ENCODE results near the gene METTL3. TPM values are rescaled to one million over a fixed set of nuclear protein-coding genes. Genes with fewer than 3 reads are reported as not detected.
"Not testable (repeated sequence)": the region's sequence is repeated elsewhere in the genome, so short reads cannot be mapped to it uniquely, and the experiment has no call there.

Gene METTL3
- polyA plus RNA-seq (2013, experiment 1 of 2; ENCODE audit: insufficient read length), result 31.7 TPM
- 32.6 TPM for polyA plus RNA-seq (2013, experiment 2 of 2; ENCODE audit: insufficient read length)

DNA sequence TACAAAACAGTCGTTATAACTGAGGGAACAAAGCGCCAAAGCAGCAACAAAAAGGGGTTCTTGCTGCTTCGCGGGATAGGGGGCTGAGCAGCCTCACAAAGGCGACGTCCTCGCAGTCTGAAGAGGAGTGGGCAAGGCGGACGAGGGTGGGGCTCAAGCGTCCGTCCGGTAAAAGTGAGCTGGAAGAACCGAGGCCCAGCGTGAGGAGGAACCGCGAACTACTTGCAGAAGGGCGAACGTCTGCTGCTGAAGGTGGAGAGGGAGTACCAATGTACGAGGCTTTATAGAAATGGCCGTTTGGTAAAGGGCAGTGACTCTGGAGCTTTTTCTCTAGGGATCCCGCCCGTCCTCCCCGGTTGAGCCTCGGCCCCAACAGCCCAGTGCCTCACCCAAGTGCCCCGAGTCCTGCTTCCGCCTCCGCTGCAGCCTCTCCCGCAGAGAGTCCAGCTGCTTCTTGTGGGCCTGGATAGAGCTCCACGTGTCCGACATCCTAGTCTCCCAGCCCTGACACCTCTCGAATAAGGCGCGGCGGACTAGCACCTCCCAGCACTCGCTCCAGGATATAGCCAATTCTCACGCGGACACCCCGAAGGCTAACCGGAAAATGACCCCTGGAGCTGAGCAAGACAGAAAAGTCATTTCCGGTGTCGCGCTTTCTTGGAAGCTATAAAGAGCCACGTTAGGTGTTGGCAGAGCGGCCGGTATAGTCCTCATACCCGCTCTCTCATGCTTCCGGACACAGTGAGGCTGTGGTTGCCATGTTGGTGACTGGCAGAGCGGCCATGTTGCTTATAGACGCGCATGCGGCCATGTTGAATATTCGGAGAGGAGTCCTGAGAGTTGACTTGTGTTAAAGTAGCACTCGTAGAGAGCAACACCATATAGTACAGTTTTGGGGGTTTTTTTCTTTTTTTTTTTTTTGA lies at the start of gene METTL3:
TSS of gene METTL3 (minus strand) at position 606 of the 923 bp plus-strand sequence. CDS start at position 489, 117 bp downstream.
- DNase-seq, result peak; percentile 99

DNA sequence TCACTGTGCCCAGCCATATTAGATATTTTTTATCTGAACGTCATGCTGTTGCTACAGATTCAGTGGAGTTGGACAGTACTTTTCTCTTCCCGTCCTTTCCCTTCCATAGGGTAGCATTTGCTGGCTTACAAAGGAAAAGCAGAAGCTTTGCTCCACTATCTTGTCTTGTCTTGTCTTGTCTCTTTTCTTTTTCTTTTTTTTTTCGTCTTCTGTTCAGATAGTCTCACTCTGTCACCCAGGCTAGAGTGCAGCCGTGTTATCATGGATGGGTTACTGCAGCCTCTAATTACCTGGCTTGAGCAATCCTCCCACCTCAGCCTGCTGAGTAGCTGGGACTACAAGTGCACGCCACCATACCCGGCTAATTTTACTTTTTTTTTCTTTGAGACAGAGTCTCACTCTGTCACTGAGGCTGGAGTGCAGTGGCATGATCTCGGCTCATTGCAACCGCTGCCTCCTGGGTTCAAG lies 47.6 kb upstream of the METTL3 start:
- no peak for DNase-seq

DNA sequence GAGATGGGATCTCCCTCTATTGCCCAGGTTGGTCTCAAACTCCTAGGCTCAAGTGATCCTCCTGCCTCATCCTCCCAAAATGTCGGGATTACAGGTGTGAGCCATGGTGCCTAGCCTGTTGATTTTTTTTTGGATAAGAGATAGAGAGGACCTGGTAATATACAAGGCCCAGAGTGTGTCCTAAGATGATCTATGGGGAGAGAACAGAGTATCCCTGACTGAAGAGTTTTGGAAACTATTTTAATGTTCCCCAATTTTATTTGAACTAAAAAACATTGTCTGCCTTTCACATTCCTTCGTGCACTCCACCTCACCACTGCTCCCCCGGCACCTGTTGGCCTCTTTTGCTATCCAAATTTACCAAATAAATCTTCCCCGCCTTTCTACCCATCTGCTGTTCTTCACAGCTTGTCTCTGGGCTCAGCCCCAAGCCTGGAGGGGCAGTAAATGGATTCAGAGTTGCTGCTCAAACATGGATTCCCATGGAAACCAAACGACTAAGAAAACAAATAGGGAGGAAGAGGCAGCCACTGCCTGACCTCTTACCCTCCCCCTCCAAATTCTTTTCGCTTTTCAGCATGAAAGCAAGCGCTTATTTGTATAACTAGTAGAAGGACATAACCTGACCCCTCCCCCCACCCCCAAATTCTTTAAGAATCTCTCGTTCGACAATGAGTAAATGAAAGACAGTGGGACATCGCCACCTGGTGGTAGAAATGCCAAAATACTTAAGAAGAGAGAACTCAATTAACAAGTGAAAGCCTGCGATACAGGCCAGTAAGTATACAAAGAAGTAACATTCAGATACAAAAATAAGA lies 46.2 kb upstream of the METTL3 start:
- DNase-seq, result peak; percentile 88

DNA sequence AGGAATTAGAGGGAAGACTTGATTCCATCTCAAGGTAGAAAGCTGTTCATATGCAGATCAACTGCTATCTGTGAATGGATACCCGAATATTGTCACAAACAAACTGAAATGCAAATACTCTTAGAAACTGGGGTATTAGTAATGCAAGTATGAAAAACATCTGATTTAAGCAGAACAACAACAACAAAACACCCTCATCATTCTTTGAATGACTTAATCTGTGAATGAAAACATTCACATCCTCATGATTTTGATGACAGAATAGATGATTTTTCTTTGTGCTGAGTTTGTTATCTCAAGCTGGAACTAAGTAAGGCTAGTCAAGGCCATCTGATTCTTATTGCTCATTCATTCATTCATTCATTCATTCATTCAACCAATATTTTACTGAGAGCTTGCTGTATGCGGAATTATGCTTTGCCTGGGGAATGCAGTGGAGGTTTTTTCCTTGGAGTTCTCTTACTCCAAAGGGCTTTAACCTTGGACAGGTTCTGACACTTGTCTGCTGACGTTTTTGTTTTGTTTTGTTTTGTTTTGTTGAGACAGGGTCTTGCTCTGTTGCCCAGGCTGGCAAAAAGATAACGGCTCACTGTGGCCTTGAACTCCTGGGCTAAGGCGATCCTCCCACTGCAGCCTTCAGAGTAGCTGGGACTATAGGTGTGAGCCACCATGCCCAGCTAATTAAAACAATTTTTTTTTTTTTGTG lies 45.4 kb upstream of the METTL3 start:
- DNase-seq, result no peak

DNA sequence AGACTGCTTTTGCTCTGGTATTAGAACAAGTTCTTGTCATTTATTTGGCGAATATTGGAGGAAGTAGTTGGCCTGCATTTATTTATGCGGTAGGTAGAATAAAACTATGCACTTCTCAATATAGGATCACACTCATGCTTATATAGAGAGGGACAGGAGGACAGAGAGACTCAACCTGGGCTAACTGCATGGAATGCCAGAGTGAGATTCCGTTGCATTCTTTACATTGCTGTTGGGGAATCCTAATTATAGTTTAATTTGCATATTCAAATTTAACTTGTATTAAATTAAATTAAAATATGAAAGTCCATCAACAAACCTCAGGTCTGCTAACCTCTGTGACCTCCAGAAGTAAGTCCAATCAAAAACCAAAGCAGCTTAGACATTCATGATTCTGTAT lies 42.1 kb upstream of the METTL3 start:
- no peak for DNase-seq

DNA sequence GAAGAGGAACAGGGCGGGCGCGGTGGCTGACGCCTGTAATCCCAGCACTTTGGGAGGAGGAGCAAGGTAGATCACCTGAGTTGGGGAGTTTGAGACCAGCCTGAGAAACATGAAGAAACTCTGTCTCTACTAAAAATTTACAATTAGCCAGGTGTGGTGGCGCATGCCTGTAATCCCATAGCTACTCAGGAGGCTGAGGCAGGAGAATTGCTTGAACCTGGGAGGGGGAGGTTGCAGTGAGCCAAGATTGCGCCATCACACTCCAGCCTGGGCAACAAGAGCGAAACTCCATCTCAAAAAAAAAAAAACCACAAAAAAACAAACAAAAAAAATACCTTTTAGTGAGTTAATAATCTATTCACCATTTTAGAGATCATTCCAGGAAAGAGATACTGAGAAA lies 33.4 kb upstream of the METTL3 start:
- DNase-seq, result not testable (repeated sequence)

DNA sequence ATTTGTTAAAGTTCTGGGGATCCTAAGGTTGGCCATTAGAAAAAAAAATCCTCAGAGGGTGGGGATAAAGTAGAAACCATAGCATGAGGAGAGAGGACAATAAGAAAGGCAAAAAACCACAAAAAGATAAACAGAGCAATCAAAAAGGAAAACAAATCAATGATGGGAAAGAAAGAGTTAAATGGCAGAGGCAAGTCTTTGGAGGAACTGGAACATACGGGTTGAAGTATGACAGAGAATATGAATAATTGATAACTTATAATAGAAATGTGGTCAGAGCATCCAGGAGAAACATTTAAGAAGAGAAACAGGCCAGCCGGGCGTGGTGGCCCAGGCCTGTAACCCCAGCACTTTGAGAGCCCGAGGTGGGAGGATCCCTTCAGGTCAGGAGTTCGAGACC lies 32.8 kb upstream of the METTL3 start:
- no peak for DNase-seq

DNA sequence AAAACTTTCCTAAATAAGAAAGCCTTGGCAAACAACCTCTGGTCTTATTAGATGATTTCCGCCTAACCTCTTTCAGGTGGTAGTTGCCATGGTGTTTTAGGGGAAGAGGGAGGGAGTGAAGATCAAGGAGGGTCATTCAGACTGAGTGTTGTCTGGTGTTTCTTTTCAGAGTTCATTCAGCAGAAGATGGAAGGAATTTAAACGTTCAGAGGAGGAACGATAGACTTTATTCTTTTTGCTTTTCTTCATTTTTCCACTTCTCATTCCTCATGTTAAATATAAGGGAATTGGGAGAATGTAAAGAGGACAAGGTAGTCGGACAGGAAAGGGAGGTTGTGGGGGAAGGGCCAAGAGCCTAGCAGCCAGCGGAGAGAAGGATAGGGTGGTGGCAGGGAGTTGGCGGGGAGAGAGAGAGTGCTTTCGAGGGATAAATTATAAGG lies 32.4 kb upstream of the METTL3 start:
- DNase-seq, result no peak

DNA sequence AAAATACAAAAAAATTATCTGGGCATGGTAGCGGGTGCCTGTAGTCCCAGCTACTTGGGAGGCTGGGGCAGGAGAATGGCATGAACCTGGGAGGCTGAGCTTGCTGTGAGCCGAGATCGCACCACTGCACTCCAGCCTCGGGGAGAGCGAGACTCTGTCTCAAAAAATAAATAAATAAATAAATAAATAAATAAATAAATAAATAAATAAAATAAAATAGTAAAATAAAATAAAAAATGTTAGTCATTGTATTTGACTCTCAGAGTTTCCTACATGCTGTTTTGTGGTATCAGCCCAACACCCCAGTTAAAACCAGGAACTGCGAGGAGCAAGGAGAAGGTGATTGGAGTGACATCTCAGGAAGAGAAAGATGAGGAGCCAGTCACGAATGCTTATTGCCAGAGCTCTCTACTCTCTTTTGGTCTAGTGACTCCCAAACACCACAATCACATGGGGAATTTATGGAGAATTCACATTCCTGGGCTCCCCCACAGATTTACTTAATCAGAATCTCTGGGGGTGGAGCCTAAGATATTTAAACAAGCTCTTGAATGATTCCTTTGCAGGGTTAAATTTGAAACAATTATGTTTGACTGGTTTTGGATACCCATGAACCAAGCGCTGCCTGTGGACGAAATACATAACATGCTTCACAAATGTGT lies 30.4 kb upstream of the METTL3 start:
- no peak for DNase-seq

DNA sequence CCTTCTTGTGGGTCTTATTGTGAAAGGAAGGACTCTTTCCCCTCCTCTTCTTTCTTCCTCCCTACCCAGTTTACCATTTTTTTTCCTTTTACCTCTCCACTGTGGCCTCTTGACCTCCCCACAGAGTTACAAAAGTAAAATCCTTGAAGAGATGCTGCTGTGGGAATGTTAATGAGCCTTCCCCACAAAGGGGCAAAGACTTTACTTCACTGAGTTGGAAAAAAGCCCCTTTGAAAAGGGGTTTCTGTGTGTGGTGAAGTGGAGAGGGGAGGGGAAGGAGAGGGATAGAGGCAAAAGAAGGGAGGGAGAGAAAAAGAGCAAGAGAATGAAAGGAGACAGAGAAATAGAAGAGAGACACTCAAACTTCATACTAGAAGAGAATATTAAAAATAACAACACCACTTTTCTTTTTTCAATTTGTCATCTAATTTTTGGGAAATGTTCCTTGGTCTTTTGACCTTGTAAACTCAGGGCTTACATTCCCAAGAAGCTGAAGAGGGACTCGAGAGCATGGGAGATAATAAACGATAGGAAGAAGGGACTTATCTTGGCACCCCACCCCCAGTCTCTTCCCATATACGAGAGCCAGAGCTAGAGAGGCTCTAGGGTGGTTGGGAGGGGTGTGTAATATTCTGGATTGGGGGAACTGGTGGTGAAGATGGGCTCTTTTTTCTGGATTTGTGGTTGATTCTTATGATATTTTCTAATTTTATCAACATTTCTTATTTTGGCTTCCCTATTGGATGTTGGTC lies 28.2 kb upstream of the METTL3 start:
- DNase-seq, result no peak

DNA sequence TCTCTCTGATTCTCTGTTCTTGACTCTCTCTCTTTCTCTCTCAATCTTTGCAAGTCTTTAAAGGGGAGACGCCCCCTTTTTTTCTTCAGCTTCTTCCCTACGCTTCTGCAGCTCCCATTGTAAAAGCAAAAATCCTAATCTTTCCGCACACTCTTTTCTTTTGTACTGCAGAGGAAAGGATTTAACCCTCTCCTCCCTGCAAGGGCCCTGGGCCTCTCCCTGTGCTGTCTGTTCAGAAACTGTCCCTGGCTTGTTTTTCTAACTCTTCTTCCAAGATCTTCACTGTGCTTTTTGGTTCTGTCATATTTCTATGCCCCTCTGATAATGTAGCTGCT lies 25.9 kb upstream of the METTL3 start:
- DNase-seq, result no peak

DNA sequence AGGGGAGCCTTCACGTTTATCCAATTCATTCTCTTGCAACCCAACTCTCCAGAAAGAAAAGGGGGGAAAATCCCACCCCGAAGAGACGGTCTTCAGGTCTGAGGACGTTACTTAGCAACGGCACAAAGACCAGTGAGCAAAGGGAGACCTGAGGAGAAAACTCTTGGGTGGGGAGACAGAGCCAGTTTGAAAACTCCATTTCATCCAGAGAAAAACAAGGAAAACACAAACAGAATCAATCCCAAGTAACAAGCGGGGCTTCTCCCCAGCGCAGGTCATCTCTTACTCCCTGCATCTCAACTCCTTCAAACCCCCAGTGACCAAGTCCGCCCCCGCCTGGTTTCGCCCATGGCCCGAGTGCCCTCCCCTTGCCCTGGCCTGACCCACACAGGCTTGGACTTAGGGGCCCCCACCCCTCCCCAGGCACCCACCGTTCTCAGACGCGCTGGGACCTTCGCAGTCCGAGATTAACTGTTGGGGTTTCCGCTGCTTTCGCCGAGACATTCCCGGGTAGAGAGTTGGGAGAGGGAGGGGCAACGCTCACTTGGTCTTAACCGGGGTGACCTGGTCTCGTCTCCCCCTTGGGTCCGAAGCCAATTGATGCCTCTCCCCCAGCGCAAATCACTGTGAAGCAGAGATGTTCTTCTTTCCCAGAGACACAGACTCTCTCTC lies 25.4 kb upstream of the METTL3 start:
- no peak for DNase-seq

DNA sequence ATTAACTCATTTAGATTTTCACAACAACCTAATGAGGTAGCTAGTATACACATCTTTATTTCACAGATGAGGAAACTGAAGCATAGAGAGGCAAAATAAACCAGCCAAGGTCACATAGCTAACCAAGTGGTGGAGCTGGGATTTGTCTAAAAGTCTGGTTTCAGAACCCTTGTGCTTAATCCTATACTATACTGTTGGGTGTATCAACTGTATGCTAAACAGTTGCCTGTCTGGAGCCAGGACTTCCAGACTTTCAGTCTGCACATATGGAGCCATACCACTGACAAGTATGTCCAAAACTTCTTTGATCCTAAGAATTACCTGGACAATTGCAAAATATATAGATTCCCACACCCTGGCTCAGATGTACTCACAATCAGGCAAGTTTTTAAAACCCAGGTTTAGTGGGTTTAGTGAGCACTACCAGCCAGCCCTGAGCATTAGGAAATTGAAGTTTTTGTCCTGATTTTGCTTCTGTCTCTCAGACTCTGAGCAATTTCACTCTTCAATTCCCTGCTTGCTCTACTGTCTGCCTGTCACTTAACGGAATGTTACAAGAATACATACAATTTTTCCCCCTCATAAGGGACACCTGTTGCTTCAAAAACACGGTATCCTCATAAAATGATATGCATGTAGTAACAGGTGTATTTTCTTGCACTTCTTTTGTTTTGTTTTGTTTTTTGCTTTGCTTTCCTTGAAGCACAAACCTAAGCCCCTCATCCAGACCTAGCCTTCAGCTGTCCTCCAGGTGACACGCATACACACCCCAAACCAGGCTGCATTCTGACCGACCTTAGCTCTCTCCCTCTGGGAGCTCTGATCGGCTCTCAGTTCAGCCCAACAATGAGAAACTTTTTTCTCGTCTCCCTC lies 24.6 kb upstream of the METTL3 start:
- DNase-seq, result no peak

DNA sequence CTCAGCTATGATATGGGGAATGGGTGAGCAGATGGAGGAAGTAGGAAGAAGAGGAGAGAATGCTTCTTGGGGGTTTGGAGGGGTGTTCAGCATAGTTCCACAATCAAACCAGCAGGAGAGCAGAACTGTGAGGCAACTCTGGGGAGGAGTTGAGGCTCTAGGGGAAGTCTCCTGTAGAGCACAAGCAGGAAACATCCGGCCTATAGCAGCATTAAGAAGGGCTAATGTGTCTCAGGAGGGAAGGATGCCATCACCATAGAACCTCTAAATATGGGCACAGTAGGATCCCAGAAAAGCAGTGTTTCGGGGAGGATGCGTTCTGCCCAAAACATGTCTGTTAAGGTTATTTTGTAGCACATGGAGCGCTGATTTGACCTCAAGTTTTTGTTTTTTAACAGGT lies 23.4 kb upstream of the METTL3 start:
- no peak for DNase-seq

DNA sequence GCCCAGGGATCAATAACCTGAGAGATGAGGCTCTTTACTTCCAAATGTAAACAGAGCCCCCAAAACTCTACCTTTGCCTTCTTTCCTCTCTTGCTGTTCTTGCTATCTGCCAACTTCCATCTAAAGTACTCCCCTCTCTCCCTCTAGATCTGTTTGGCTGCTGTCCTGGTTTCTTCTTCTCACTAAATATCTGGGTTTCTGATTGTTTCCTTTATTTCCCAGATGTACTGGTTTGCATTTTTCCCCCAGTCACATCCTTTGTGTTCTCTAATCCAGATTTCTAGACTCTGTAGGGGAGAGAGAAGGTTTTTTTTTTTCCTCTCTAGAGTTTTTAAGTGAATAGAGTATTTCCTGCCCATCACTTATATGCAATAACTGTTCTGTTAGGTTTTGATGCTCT lies 22.2 kb upstream of the METTL3 start:
- no peak for DNase-seq

DNA sequence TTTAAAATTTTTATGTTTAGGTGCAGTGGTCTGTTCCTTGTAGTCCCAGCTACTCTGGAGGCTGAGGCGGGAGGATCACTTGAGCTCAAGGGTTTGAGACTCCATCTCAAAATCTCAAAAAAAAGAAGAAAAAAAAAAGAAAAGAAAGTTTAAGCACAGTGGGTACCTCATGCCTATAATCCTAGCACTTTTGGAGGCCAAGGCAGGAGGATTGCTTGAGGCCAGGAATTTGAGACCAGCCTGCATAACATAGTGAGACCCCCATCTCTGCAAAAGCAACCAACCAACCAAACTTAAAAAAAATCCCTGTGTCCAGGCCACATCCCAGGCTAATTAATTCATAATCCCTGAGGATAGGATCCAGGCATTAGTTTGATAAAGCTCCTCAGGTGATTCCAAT lies 18.4 kb upstream of the METTL3 start:
- no peak for DNase-seq

DNA sequence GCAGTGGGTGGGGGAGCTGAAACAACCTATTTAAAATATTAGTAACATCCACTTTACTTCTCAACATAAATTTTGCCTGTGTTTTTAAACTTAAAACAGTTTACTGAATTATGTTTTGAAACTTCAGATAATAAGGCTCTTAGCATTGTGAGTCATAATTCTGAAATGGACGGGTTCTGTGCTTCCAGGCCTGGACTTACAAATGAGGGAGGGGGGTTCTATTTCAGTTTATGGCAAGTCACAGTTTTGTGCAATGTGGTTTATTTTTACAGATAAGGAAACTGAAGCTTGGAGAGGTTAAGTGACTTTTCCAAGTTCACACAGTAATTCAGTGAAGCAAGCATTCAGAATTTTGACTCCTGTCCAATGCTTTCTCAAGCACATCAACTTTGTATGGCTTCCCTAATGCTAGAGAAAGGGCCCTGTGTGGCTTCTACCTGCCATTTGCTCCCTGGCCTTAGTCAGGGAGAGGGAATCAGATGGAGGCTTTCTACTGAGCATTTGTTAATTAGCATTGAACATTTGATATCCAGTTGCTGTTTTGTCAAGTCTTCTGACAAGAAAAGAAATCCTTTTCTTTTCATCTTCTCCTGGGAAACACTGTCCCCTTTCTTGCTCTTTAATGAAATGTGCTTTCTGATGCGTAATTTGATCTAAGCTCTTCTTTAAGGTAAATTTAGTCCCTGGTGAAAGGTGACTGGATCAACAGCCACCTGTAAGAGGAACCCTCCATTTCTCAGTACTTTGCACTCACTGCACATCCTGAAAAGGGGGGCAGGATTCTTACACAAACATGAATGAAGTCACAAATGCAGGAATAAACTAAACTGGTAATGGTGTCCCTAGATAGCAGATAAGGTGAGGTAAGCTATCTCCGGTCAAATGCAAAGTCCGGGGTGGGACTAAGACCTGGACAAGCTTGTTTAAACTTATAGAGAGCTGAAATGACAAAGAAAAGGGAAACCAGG lies 17.5 kb upstream of the METTL3 start:
- no peak for DNase-seq

DNA sequence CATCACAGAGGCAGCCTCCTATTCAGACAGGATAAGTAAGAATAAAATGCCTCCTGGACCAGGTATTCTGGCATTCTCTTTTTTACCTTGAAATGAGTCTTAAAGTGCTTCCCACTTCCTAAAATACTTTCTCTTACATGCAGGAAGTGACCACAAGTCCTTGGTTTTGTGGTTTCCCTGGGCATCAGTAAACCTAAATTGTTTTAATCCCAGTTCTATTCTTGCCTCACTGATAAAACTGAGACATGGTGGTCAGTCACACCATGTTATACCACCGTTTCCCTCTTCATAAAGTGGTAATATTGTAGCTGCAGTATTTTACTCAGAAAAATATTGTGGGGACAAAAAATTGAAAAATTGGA lies 16.2 kb upstream of the METTL3 start:
- no peak for DNase-seq

Measured in fibroblast of skin of scalp (primary cell).